GM23338 (cell line): Measurements from ENCODE around the gene RIT2. TPM values are rescaled to one million over a fixed set of nuclear protein-coding genes. Genes with fewer than 3 reads are reported as not detected.

Experiments
- ATAC-seq: fragments of 200-7000 bp; cut with Tn5 transposase; 3 replicates; pipeline ENCODE4 v1.9.1; 2020
- DNase-seq: peaks from one replicate; pipeline ENCODE4 v3.0.0-alpha.2; 2015; ENCODE audit warnings: low spot score
- H2AFZ ChIP-seq: fragments of 200-600 bp; sonication (generic); 2 replicates; pipeline ENCODE4 v1.8.0; 2016; ENCODE audit warnings: antibody characterized with exemption, mild to moderate bottlenecking, moderate library complexity
- H3F3A ChIP-seq: fragments of 200-600 bp; sonication (generic); replicated peaks from 2 replicates; pipeline ENCODE4 v1.8.0; 2017; ENCODE audit warnings: antibody characterized with exemption, mixed run types, low read depth
- H3K27ac ChIP-seq: fragments of 200-600 bp; sonication (generic); 2 replicates; pipeline ENCODE4 v1.6.1; 2016; ENCODE audit warnings: low read depth
- H3K27me3 ChIP-seq: fragments of 200-600 bp; sonication (generic); 2 replicates; pipeline ENCODE4 v1.8.0; 2016; ENCODE audit warnings: mild to moderate bottlenecking, mixed run types, moderate library complexity; ENCODE audit not compliant: insufficient read depth
- H3K36me3 ChIP-seq: fragments of 200-600 bp; sonication (generic); 2 replicates; pipeline ENCODE4 v1.8.0; 2016; ENCODE audit warnings: mild to moderate bottlenecking; ENCODE audit not compliant: insufficient read depth
- H3K4me1 ChIP-seq: fragments of 200-600 bp; sonication (generic); 2 replicates; pipeline ENCODE4 v1.8.0; 2016; ENCODE audit warnings: mild to moderate bottlenecking, moderate library complexity; ENCODE audit not compliant: insufficient read depth
- H3K4me2 ChIP-seq: fragments of 200-600 bp; sonication (generic); 2 replicates; pipeline ENCODE4 v1.7.1; 2017; ENCODE audit warnings: mixed run types
- H3K4me3 ChIP-seq: fragments of 200-600 bp; sonication (generic); 2 replicates; pipeline ENCODE4 v1.6.1; 2016; ENCODE audit warnings: mixed run types
- H3K79me2 ChIP-seq: fragments of 200-600 bp; sonication (generic); replicated peaks from 2 replicates; pipeline ENCODE4 v1.8.0; 2017; ENCODE audit warnings: mild to moderate bottlenecking; ENCODE audit not compliant: insufficient read depth
- H3K9me2 ChIP-seq: fragments of 200-600 bp; sonication (generic); 2 replicates; pipeline ENCODE4 v1.8.0; 2017; ENCODE audit not compliant: insufficient read depth
- H4K20me1 ChIP-seq: fragments of 200-600 bp; sonication (generic); replicated peaks from 2 replicates; pipeline ENCODE4 v1.8.0; 2017; ENCODE audit warnings: mild to moderate bottlenecking; ENCODE audit not compliant: insufficient read depth
- H3K27ac Mint-ChIP-seq: 2 replicates; pipeline ENCODE4 v1.8.0; 2020; ENCODE audit warnings: inconsistent platforms, mild to moderate bottlenecking, moderate library complexity, mixed read lengths
- H3K27me3 Mint-ChIP-seq: 3 replicates; pipeline ENCODE4 v1.8.0; 2022; ENCODE audit warnings: low read depth, mild to moderate bottlenecking, moderate library complexity, mixed read lengths, inconsistent platforms; ENCODE audit not compliant: insufficient read depth, poor library complexity
- H3K36me3 Mint-ChIP-seq: 3 replicates; pipeline ENCODE4 v1.8.0; 2021; ENCODE audit warnings: low read depth, mild to moderate bottlenecking, inconsistent platforms, moderate library complexity, mixed read lengths
- H3K4me1 Mint-ChIP-seq: 3 replicates; pipeline ENCODE4 v1.8.0; 2020; ENCODE audit warnings: mild to moderate bottlenecking, inconsistent platforms, mixed read lengths
- H3K4me3 Mint-ChIP-seq: 3 replicates; pipeline ENCODE4 v1.8.0; 2021; ENCODE audit warnings: moderate library complexity, mild to moderate bottlenecking, inconsistent platforms, mixed read lengths
- H3K9me3 Mint-ChIP-seq: 3 replicates; pipeline ENCODE4 v1.8.0; 2020; ENCODE audit warnings: moderate library complexity, mild to moderate bottlenecking, inconsistent platforms, mixed read lengths
- CREB1 ChIP-seq: fragments of 250-450 bp; sonication (Bioruptor Pico); IDR thresholded peaks from 2 replicates; pipeline ENCODE4 v1.5.0; 2020; ENCODE audit warnings: low read depth, mild to moderate bottlenecking, moderate library complexity
- EZH2 ChIP-seq: fragments of 200-600 bp; sonication (generic); IDR thresholded peaks from one replicate; pipeline ENCODE4 v1.8.0; 2017; ENCODE audit warnings: antibody characterized with exemption, mild to moderate bottlenecking, low read depth; ENCODE audit not compliant: unreplicated experiment
- EZH2phosphoT487 ChIP-seq: fragments of 200-600 bp; sonication (generic); IDR thresholded peaks from one replicate; pipeline ENCODE4 v1.8.1; 2018; ENCODE audit warnings: antibody characterized with exemption; ENCODE audit not compliant: unreplicated experiment
- JUNB ChIP-seq: IDR thresholded peaks from one replicate; pipeline ENCODE4 v1.6.1; 2016; ENCODE audit warnings: antibody characterized with exemption; ENCODE audit not compliant: unreplicated experiment
- NANOG ChIP-seq: IDR thresholded peaks from 2 replicates; pipeline ENCODE4 v1.6.1; 2016; ENCODE audit warnings: antibody characterized with exemption, borderline replicate concordance
- POLR2AphosphoS5 ChIP-seq: IDR thresholded peaks from 2 replicates; pipeline ENCODE4 v1.6.1; 2016; ENCODE audit warnings: antibody characterized with exemption, low read depth
- STAT1 ChIP-seq: IDR thresholded peaks from one replicate; pipeline ENCODE4 v1.6.1; 2016; ENCODE audit warnings: antibody characterized with exemption; ENCODE audit not compliant: unreplicated experiment
- ZNF114 ChIP-seq: fragments of 250-450 bp; sonication (Bioruptor Pico); IDR thresholded peaks from 2 replicates; pipeline ENCODE4 v1.5.0; 2020; ENCODE audit warnings: mild to moderate bottlenecking, moderate library complexity
- ZNF331 ChIP-seq: fragments of 250-450 bp; sonication (Bioruptor Pico); IDR thresholded peaks from 2 replicates; pipeline ENCODE4 v1.5.0; 2020; ENCODE audit warnings: low read depth, mild to moderate bottlenecking, moderate library complexity
- polyA plus RNA-seq: library from polyadenylated mRNA; unstranded; fragments of >200 nt; fragmentation: Nextera tagmentation; extraction: Ambion mirVana; gene quantifications from 2 replicates; pipeline ENCODE4 v1.2.1, GENCODE V29; 2016
- total RNA-seq: library from RNA; depleted of rRNA; stranded (reverse); fragments of >200 nt; shearing (Covaris generic); gene quantifications from 2 replicates; pipeline ENCODE4 v1.2.3, GENCODE V29; 2014
- TF ChIP-seq, protein P1 (sequence below): IDR thresholded peaks from one replicate; pipeline ENCODE4 v1.6.1; 2018; ENCODE audit warnings: antibody characterized with exemption; ENCODE audit not compliant: unreplicated experiment
- TF ChIP-seq, protein P2 (sequence below): fragments of 250-450 bp; sonication (Bioruptor Pico); IDR thresholded peaks from 2 replicates; pipeline ENCODE4 v1.5.0; 2020; ENCODE audit warnings: mild to moderate bottlenecking, moderate library complexity
- TF ChIP-seq, protein P3 (sequence below), 2 experiments: fragments of 200-600 bp in 1 of 2; sonication (generic) in 1 of 2; conservative IDR thresholded peaks; 2 replicates each; pipeline versions ENCODE4 v1.5.1 to v1.6.1; 2016 to 2017; ENCODE audit warnings: antibody characterized with exemption in 2 of 2, low read depth in 2 of 2, mild to moderate bottlenecking in 2 of 2, moderate library complexity in 1 of 2
- TF ChIP-seq, protein P4 (sequence below): IDR thresholded peaks from 2 replicates; pipeline ENCODE4 v1.6.1; 2016; ENCODE audit warnings: antibody characterized with exemption

Gene RIT2
- total and polyA plus RNA-seq, 2 experiments from 2014 or later: 1.9 to 8.8 TPM

DNA sequence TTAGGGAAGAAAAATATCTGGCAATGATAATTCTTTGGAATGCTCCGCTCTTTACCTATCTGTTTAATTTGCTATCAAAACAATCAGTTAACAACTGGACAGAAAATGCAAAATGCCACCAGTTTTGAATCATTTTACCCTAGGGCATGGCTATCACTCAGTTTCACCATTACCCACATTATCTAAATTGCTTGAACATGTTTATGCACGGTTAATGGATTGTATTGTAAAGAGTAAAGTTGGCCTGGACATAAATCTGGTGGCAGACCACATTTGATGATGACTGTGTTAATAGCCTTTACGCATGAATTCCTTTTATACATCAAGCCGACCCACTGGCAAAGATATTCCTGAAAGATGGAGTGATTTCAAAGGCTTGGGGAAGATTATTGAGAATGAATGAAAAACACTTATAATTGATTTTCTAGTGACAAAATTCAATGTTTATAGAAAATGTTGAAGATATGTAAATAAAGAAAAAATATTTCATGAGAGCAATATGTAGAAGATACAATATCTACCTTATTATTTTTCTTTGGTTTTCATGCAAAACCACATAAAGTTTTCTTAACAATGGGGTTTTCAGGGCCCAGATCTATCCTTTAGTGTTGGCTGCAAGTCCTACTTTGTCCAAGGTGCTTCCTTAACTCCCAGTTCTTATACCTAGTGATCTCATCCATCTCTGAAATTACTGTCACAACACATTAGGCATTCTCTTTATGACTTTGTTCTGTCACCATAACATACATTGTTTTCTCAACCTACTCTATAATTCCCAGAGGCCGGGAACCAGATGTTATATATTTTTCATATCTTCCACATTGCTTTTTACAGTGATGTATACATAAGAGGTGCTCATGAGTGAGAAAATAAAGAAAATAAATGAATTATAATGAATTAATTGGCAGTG lies 265.1 kb downstream of the RIT2 start:
- no peak overlapping the region for H3K27ac Mint-ChIP-seq
- Histone ChIP-seq H3K27me3 (no peaks in the 10 kb centered on the region), H2AFZ (no peak overlapping the region), H3K79me2 (no peaks in the 10 kb centered on the region), H3K4me3 (no peak overlapping the region), H3K36me3 (no peaks in the 10 kb centered on the region), H3F3A (no peaks in the 10 kb centered on the region), H4K20me1 (no peaks in the 10 kb centered on the region), H3K4me1 (peaks cover 12% of the 10 kb centered on the region; the same call in 1 of the 2 replicates), H3K27ac (no peak overlapping the region), H3K9me2 (no peaks in the 10 kb centered on the region), H3K4me2 (no peak overlapping the region)
- ATAC-seq (no peak), DNase-seq (no peak)
- no peaks in the 10 kb centered on the region for H3K27me3 Mint-ChIP-seq
- no peaks in the 10 kb centered on the region for H3K36me3 Mint-ChIP-seq
- H3K9me3 Mint-ChIP-seq: no peaks in the 10 kb centered on the region
- peaks cover 9% of the 10 kb centered on the region for H3K4me1 Mint-ChIP-seq
- TF ChIP-seq ZNF114: no peak
- no peak for TF ChIP-seq STAT1
- TF ChIP-seq JUNB: no peak
- TF ChIP-seq EZH2phosphoT487: no peak
- TF ChIP-seq NANOG: no peak
- TF ChIP-seq POLR2AphosphoS5: no peak
- TF ChIP-seq EZH2: no peak
- TF ChIP-seq CREB1: no peak
- TF ChIP-seq, protein P1, sequence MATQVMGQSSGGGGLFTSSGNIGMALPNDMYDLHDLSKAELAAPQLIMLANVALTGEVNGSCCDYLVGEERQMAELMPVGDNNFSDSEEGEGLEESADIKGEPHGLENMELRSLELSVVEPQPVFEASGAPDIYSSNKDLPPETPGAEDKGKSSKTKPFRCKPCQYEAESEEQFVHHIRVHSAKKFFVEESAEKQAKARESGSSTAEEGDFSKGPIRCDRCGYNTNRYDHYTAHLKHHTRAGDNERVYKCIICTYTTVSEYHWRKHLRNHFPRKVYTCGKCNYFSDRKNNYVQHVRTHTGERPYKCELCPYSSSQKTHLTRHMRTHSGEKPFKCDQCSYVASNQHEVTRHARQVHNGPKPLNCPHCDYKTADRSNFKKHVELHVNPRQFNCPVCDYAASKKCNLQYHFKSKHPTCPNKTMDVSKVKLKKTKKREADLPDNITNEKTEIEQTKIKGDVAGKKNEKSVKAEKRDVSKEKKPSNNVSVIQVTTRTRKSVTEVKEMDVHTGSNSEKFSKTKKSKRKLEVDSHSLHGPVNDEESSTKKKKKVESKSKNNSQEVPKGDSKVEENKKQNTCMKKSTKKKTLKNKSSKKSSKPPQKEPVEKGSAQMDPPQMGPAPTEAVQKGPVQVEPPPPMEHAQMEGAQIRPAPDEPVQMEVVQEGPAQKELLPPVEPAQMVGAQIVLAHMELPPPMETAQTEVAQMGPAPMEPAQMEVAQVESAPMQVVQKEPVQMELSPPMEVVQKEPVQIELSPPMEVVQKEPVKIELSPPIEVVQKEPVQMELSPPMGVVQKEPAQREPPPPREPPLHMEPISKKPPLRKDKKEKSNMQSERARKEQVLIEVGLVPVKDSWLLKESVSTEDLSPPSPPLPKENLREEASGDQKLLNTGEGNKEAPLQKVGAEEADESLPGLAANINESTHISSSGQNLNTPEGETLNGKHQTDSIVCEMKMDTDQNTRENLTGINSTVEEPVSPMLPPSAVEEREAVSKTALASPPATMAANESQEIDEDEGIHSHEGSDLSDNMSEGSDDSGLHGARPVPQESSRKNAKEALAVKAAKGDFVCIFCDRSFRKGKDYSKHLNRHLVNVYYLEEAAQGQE: no peak
- TF ChIP-seq, protein P2, sequence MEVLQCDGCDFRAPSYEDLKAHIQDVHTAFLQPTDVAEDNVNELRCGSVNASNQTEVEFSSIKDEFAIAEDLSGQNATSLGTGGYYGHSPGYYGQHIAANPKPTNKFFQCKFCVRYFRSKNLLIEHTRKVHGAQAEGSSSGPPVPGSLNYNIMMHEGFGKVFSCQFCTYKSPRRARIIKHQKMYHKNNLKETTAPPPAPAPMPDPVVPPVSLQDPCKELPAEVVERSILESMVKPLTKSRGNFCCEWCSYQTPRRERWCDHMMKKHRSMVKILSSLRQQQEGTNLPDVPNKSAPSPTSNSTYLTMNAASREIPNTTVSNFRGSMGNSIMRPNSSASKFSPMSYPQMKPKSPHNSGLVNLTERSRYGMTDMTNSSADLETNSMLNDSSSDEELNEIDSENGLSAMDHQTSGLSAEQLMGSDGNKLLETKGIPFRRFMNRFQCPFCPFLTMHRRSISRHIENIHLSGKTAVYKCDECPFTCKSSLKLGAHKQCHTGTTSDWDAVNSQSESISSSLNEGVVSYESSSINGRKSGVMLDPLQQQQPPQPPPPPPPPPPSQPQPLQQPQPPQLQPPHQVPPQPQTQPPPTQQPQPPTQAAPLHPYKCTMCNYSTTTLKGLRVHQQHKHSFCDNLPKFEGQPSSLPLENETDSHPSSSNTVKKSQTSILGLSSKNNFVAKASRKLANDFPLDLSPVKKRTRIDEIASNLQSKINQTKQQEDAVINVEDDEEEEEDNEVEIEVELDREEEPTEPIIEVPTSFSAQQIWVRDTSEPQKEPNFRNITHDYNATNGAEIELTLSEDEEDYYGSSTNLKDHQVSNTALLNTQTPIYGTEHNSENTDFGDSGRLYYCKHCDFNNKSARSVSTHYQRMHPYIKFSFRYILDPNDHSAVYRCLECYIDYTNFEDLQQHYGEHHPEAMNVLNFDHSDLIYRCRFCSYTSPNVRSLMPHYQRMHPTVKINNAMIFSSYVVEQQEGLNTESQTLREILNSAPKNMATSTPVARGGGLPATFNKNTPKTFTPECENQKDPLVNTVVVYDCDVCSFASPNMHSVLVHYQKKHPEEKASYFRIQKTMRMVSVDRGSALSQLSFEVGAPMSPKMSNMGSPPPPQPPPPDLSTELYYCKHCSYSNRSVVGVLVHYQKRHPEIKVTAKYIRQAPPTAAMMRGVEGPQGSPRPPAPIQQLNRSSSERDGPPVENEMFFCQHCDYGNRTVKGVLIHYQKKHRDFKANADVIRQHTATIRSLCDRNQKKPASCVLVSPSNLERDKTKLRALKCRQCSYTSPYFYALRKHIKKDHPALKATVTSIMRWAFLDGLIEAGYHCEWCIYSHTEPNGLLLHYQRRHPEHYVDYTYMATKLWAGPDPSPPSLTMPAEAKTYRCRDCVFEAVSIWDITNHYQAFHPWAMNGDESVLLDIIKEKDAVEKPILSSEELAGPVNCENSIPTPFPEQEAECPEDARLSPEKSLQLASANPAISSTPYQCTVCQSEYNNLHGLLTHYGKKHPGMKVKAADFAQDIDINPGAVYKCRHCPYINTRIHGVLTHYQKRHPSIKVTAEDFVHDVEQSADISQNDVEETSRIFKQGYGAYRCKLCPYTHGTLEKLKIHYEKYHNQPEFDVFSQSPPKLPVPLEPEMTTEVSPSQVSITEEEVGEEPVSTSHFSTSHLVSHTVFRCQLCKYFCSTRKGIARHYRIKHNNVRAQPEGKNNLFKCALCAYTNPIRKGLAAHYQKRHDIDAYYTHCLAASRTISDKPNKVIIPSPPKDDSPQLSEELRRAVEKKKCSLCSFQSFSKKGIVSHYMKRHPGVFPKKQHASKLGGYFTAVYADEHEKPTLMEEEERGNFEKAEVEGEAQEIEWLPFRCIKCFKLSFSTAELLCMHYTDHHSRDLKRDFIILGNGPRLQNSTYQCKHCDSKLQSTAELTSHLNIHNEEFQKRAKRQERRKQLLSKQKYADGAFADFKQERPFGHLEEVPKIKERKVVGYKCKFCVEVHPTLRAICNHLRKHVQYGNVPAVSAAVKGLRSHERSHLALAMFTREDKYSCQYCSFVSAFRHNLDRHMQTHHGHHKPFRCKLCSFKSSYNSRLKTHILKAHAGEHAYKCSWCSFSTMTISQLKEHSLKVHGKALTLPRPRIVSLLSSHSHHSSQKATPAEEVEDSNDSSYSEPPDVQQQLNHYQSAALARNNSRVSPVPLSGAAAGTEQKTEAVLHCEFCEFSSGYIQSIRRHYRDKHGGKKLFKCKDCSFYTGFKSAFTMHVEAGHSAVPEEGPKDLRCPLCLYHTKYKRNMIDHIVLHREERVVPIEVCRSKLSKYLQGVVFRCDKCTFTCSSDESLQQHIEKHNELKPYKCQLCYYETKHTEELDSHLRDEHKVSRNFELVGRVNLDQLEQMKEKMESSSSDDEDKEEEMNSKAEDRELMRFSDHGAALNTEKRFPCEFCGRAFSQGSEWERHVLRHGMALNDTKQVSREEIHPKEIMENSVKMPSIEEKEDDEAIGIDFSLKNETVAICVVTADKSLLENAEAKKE: no peak
- TF ChIP-seq ZNF331 (CRISPR knock-in tag): no peak
- TF ChIP-seq, protein P3, sequence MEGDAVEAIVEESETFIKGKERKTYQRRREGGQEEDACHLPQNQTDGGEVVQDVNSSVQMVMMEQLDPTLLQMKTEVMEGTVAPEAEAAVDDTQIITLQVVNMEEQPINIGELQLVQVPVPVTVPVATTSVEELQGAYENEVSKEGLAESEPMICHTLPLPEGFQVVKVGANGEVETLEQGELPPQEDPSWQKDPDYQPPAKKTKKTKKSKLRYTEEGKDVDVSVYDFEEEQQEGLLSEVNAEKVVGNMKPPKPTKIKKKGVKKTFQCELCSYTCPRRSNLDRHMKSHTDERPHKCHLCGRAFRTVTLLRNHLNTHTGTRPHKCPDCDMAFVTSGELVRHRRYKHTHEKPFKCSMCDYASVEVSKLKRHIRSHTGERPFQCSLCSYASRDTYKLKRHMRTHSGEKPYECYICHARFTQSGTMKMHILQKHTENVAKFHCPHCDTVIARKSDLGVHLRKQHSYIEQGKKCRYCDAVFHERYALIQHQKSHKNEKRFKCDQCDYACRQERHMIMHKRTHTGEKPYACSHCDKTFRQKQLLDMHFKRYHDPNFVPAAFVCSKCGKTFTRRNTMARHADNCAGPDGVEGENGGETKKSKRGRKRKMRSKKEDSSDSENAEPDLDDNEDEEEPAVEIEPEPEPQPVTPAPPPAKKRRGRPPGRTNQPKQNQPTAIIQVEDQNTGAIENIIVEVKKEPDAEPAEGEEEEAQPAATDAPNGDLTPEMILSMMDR (conservative IDR thresholded peaks at IDR 0.05; ENCODE audit: low read depth in 2 of 2): no peak
- TF ChIP-seq, protein P4, sequence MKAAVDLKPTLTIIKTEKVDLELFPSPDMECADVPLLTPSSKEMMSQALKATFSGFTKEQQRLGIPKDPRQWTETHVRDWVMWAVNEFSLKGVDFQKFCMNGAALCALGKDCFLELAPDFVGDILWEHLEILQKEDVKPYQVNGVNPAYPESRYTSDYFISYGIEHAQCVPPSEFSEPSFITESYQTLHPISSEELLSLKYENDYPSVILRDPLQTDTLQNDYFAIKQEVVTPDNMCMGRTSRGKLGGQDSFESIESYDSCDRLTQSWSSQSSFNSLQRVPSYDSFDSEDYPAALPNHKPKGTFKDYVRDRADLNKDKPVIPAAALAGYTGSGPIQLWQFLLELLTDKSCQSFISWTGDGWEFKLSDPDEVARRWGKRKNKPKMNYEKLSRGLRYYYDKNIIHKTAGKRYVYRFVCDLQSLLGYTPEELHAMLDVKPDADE: no peak
- no peak overlapping the region for H3K4me3 Mint-ChIP-seq
